ENCODE data around the gene PTGER2.

PTGER2 gene

GRCh38 chr14:52313903-52314594 is at the start of gene PTGER2:
Gene PTGER2, plus strand, starts transcription at chr14:52314312. Its CDS starts 237 bp downstream, at chr14:52314549.
- peak in 13 of 58 donors; percentile 3 to 36 (median 12) for DNase-seq

- no peak for DNase-seq
Measured at GRCh38 chr14:52265253-52265652, 48.9 kb upstream of the PTGER2 start.

GRCh38 chr14:52266179-52266578 is 47.9 kb upstream of the PTGER2 start:
- DNase-seq = no peak

- DNase-seq = no peak
Measured at GRCh38 chr14:52266782-52267181, 47.3 kb upstream of the PTGER2 start.

- peak in 2 of 58 donors; percentile 2 to 13 for DNase-seq
Measured at GRCh38 chr14:52267501-52268278, 46.4 kb upstream of the PTGER2 start, which contains the start of gene PTGDR. Gene PTGDR, plus strand, starts transcription at chr14:52267698. Its CDS starts 117 bp downstream, at chr14:52267815.

GRCh38 chr14:52268279-52269061 is 45.6 kb upstream of the PTGER2 start:
- no peak for DNase-seq

- no peak for DNase-seq
Measured at GRCh38 chr14:52269100-52269499, 45.0 kb upstream of the PTGER2 start.

GRCh38 chr14:52269982-52270381 is 44.1 kb upstream of the PTGER2 start:
- DNase-seq = no peak

GRCh38 chr14:52271538-52271937 is 42.6 kb upstream of the PTGER2 start:
- DNase-seq = no peak

GRCh38 chr14:52272375-52272774 is 41.7 kb upstream of the PTGER2 start:
- no peak for DNase-seq

GRCh38 chr14:52275372-52275771 is 38.7 kb upstream of the PTGER2 start:
- no peak for DNase-seq

GRCh38 chr14:52277552-52277951 is 36.6 kb upstream of the PTGER2 start:
- no peak for DNase-seq

GRCh38 chr14:52279408-52279807 is 34.7 kb upstream of the PTGER2 start:
- no peak for DNase-seq

GRCh38 chr14:52283099-52283498 is 31.0 kb upstream of the PTGER2 start:
- no peak for DNase-seq

- DNase-seq = peak in 1 of 58 donors; percentile 2
Measured at GRCh38 chr14:52286661-52287649, 27.2 kb upstream of the PTGER2 start.

GRCh38 chr14:52296378-52296777 is 17.7 kb upstream of the PTGER2 start:
- DNase-seq = no peak

GRCh38 chr14:52298795-52299194 is 15.3 kb upstream of the PTGER2 start:
- no peak for DNase-seq

GRCh38 chr14:52299692-52300278 is 14.3 kb upstream of the PTGER2 start:
- DNase-seq = peak in 1 of 58 donors; percentile 8

- no peak for DNase-seq
Measured at GRCh38 chr14:52303236-52303635, 10.9 kb upstream of the PTGER2 start.
